Common myeloid progenitor, CD34-positive (primary cell): ENCODE measurements around the gene MBTPS2.

Experiments
- CTCF ChIA-PET: fragments of 350-600 bp; sonication (Branson Sonifier 250); formaldehyde crosslinking; loops from one replicate; lab custom pipeline; 2021; ENCODE audit warnings: antibody characterized with exemption; lab: Charles Lee
- POLR2A ChIA-PET: fragments of 350-600 bp; sonication (Branson Sonifier 250); formaldehyde crosslinking; loops from one replicate; lab custom pipeline; 2021; ENCODE audit warnings: antibody characterized with exemption; lab: Charles Lee
- DNase-seq, 3 donors: peaks; one replicate each; pipeline versions ENCODE4 v3.0.0 to v3.0.0-alpha.2; 2013
- H3K27ac ChIP-seq, 2 experiments: 1 replicate in 1 of 2; 2 replicates in 1 of 2; pipeline ENCODE4 v1.7.0; 2013; ENCODE audit warnings: inconsistent platforms in 2 of 2, low read length in 2 of 2, mild to moderate bottlenecking in 2 of 2, low read depth in 1 of 2, moderate library complexity in 1 of 2; ENCODE audit not compliant: severe bottlenecking in 2 of 2, insufficient read depth in 1 of 2, poor library complexity in 1 of 2
- H3K27me3 ChIP-seq, 5 experiments: replicated peaks in 2 of 5; 1 replicate in 3 of 5; 2 replicates in 2 of 5; pipeline versions ENCODE4 v1.6.1 to v1.7.0; 2013; ENCODE audit warnings: low read length in 4 of 5, mild to moderate bottlenecking in 2 of 5, moderate library complexity in 2 of 5, inconsistent platforms in 1 of 5; ENCODE audit not compliant: insufficient read depth in 5 of 5, control insufficient read depth in 4 of 5
- H3K36me3 ChIP-seq, 4 experiments: 1 replicate in 2 of 4; 2 replicates in 2 of 4; pipeline versions ENCODE4 v1.6.1 to v1.7.0; 2013; ENCODE audit warnings: low read length in 3 of 4, control low read depth in 1 of 4, mild to moderate bottlenecking in 1 of 4; ENCODE audit not compliant: control insufficient read depth in 4 of 4, insufficient read depth in 4 of 4
- H3K4me1 ChIP-seq, 4 experiments: 1 replicate in 3 of 4; 2 replicates in 1 of 4; pipeline versions ENCODE4 v1.6.1 to v1.7.1; 2013; ENCODE audit warnings: low read length in 3 of 4, mild to moderate bottlenecking in 3 of 4, control low read depth in 1 of 4, inconsistent platforms in 1 of 4, moderate library complexity in 1 of 4; ENCODE audit not compliant: control insufficient read depth in 4 of 4, insufficient read depth in 4 of 4; ENCODE audit errors: control extremely low read depth in 1 of 4
- H3K4me3 ChIP-seq, 7 experiments: 1 replicate in 4 of 7; 2 replicates in 3 of 7; pipeline versions ENCODE4 v1.5.1 to v1.7.0; 2013; ENCODE audit warnings: mild to moderate bottlenecking in 7 of 7, low read length in 6 of 7, moderate library complexity in 6 of 7, inconsistent platforms in 2 of 7, low read depth in 2 of 7, control low read depth in 1 of 7; ENCODE audit not compliant: insufficient read depth in 4 of 7, control insufficient read depth in 1 of 7; ENCODE audit errors: extremely low read depth in 1 of 7
- H3K9me3 ChIP-seq, 5 experiments: 1 replicate in 4 of 5; 2 replicates in 1 of 5; pipeline versions ENCODE4 v1.6.1 to v1.7.1; 2013; ENCODE audit warnings: low read length in 4 of 5, mild to moderate bottlenecking in 2 of 5, inconsistent platforms in 1 of 5, low read depth in 1 of 5, moderate library complexity in 1 of 5; ENCODE audit not compliant: control insufficient read depth in 4 of 5, insufficient read depth in 2 of 5; ENCODE audit errors: control extremely low read depth in 1 of 5
- WGBS: methylation state at CpG from one replicate; pipeline ENCODE4 v1.1.5; 2013; ENCODE audit not compliant: insufficient coverage; 5-methylcytosine and 5-hydroxymethylcytosine counted together

Gene MBTPS2

DNA sequence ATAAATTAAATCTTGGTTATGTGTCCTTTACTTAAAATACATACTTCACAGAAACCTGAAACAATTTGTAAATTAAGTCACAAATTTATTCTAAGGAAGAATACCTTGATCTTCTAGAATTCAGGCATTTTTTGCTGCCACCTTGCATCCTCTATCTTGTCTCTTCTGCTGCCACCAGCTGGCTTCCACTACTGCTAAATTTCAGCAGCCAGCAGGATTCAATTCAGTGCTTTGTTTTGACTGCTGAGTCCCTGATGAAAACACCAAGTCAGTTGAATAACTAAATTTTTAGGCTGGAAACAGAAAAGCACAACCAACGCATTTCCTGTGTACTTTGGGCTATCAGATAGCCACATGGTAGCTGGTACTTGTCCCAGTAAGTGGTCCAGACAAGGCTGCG, 2.4 kb upstream of the MBTPS2 start:
- 75% methylated on average over 1 of the region's 2 CpGs for WGBS
- no peak for DNase-seq
- H3K4me3 ChIP-seq, result no peak overlapping the region
- peaks cover 0 to 4% (median 0%) of the 10 kb centered on the region in 5 experiments for H3K9me3 ChIP-seq
- H3K36me3 ChIP-seq, result no peaks in the 10 kb centered on the region
- H3K4me1 ChIP-seq, result peaks cover 0 to 9% (median 3%) of the 10 kb centered on the region in 4 experiments
- H3K27me3 ChIP-seq, result peaks cover 0 to 11% (median 0%) of the 10 kb centered on the region in 5 experiments
- H3K27ac ChIP-seq, result no peak overlapping the region
- ChIA-PET POLR2A (no interaction called here), CTCF (no interaction called here)

DNA sequence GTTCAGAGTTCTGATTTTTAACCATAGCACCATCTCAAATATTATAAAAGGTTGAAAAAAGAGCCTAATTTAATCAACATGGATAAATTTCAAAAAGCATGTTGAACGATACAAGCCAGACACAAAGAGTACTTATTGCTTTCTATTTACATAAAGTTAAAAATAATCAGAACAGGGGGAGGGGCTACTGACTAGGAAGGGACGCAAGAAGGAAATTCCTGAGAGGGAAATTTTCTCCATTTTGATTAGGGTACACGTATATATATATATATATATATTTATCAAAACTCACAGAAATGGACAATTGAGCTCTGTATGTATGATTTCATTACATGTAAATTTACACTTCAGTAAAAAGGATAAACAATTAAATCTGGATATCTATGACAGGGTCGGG, 482 bp upstream of the MBTPS2 start:
- DNase-seq, result peak; percentile 27 to 33 (median 31)
- 57% methylated on average over 1 of the region's 4 CpGs for WGBS
- CTCF ChIA-PET, result no interaction called here
- H3K9me3 ChIP-seq, result peaks cover 0 to 4% (median 0%) of the 10 kb centered on the region in 5 experiments
- H3K4me3 ChIP-seq, result peak overlapping the region; percentile 63 to 89 (median 79)
- H3K27me3 ChIP-seq, result peaks cover 0 to 11% (median 0%) of the 10 kb centered on the region in 5 experiments
- no peaks in the 10 kb centered on the region for H3K36me3 ChIP-seq
- peaks cover 0 to 9% (median 3%) of the 10 kb centered on the region in 4 experiments for H3K4me1 ChIP-seq
- H3K27ac ChIP-seq, result peak overlapping the region in 1 of 2 experiments; percentile 77
- POLR2A ChIA-PET, result interaction anchor here (0.6 kb wide), 1 partner anchor 106 kb away, joined by 3 read pairs; no protein-coding TSS in a partner anchor

DNA sequence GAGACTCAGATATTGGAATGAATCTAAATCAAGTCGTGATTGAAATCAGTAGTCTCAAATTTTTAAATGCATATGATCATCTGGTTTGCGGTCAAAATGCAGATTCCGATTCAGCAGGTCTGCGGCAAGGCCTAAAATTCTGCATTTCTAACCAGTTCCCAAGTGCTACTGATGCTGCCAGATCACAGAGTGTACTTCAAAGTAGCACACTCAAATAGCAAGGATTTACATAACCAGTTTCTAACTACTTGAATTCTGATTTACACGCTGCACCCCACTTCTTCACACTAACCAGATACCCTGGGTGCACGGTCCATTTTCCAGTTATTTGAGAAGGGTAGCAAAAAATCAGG, 752 bp downstream of the MBTPS2 start:
- H3K27ac ChIP-seq, result peak overlapping the region in 1 of 2 experiments; percentile 77
- peaks cover 0 to 4% (median 0%) of the 10 kb centered on the region in 5 experiments for H3K9me3 ChIP-seq
- H3K4me1 ChIP-seq, result peaks cover 0 to 9% (median 3%) of the 10 kb centered on the region in 4 experiments
- POLR2A ChIA-PET, result no interaction called here
- peak overlapping the region in 6 of 7 experiments; percentile 67 to 89 (median 79) for H3K4me3 ChIP-seq
- peaks cover 0 to 11% (median 0%) of the 10 kb centered on the region in 5 experiments for H3K27me3 ChIP-seq
- 32% methylated on average over 3 of the region's 6 CpGs for WGBS
- CTCF ChIA-PET, result interaction anchor here (0.9 kb wide), 1 partner anchor 224 kb away, joined by 4 read pairs; no protein-coding TSS in a partner anchor
- H3K36me3 ChIP-seq, result peaks cover 0 to 6% (median 0%) of the 10 kb centered on the region in 4 experiments
- DNase-seq, result peak; percentile 0 to 48 (median 47)

DNA sequence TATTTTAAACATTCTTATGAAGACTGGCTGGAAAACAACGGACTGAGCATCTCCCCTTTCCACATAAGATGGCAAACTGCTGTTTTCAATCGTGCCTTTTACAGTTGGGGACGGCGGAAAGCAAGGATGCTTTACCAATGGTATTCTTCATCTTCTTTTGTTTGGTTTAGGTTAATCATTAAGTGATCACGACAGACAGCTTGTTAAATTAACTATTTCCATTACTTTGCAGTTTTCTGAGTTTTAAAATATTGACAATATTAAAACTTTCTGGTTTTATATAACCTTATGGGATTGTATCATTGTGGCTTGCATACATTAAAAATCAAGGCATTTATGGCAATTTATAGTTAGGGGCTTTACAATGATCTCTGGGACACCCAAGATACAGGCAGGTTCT, 3.8 kb downstream of the MBTPS2 start:
- Histone ChIP-seq H3K27ac (no peak overlapping the region), H3K36me3 (peaks cover 0 to 17% (median 3%) of the 10 kb centered on the region in 4 experiments), H3K27me3 (peaks cover 0 to 7% (median 0%) of the 10 kb centered on the region in 5 experiments), H3K9me3 (peaks cover 0 to 4% (median 0%) of the 10 kb centered on the region in 5 experiments), H3K4me1 (peaks cover 0 to 9% (median 3%) of the 10 kb centered on the region in 4 experiments), H3K4me3 (no peak overlapping the region)
- POLR2A ChIA-PET, result no interaction called here
- CTCF ChIA-PET, result no interaction called here
- no CpG with 5 or more reads among the region's 5 CpGs for WGBS
- DNase-seq, result no peak

DNA sequence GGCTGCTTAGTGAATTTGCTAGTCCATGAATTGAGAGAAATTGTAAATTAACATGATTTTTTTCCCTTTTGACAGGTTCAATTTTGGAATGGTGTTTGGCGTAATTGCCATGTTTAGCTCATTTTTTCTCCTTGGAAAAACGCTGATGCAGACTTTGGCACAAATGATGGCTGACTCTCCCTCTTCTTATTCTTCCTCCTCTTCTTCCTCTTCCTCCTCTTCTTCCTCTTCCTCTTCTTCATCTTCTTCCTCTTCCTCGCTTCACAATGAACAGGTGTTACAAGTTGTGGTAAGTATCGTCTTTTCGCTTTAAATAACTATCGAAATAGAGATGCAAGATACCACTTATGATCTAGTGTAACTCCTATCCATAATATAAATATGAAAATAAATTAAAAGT, 5.7 kb downstream of the MBTPS2 start:
- Histone ChIP-seq H3K36me3 (peaks cover 0 to 17% (median 4%) of the 10 kb centered on the region in 4 experiments), H3K27ac (no peak overlapping the region), H3K4me1 (peaks cover 0 to 9% (median 3%) of the 10 kb centered on the region in 4 experiments), H3K27me3 (peaks cover 0 to 3% (median 0%) of the 10 kb centered on the region in 5 experiments), H3K4me3 (no peak overlapping the region), H3K9me3 (no peaks in the 10 kb centered on the region)
- POLR2A ChIA-PET, result no interaction called here
- no peak for DNase-seq
- 100% methylated on average over 1 of the region's 6 CpGs for WGBS
- CTCF ChIA-PET, result no interaction called here

DNA sequence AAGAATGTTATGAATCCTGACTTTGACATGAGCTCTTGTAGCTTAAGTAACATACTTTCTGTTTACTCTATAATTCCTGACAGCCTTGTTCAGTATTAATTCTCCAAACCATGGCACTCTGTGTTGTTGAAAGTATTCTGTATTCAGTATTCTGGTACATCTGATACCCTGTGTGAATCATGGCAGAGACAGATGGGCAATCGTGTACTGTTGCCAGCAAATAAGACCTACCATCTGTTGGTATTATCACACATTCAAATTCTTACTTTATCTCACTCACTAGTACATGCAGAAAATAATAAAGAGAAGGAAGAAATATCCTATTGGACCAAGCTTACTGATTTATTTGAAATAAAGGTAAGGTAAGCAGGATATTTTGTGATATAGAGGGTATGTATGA, 7.9 kb downstream of the MBTPS2 start:
- Histone ChIP-seq H3K9me3 (no peaks in the 10 kb centered on the region), H3K4me3 (no peak overlapping the region), H3K27ac (no peak overlapping the region), H3K27me3 (no peaks in the 10 kb centered on the region), H3K36me3 (peaks cover 0 to 25% (median 5%) of the 10 kb centered on the region in 4 experiments), H3K4me1 (no peaks in the 10 kb centered on the region)
- POLR2A ChIA-PET, result no interaction called here
- CTCF ChIA-PET, result interaction anchor here (0.6 kb wide), 1 partner anchor 309 kb away, joined by 3 read pairs; no protein-coding TSS in a partner anchor
- no CpG with 5 or more reads among the region's 1 CpG for WGBS
- DNase-seq, result no peak

DNA sequence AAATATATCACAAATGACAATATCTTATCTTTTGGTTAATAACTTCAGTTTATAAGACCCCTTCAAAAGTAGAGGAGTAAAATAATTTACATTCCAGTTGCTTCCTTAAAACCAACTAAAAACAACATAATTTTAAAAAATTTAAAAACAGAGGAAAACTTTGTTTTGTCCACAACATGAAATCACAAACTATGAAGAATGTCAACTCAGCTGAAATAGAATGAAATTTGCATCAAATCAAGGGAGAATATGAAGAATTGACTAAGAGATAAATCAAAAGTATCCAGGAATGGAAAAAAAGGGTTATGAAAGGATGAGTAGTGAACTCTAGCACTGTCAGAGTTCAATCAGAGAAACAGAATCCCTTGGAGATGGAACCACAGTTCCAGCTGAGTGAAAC, 14.2 kb downstream of the MBTPS2 start:
- DNase-seq, result no peak
- H3K4me1 ChIP-seq, result no peaks in the 10 kb centered on the region
- CTCF ChIA-PET, result no interaction called here
- H3K27ac ChIP-seq, result no peak overlapping the region
- H3K27me3 ChIP-seq, result no peaks in the 10 kb centered on the region
- no peak overlapping the region for H3K4me3 ChIP-seq
- H3K9me3 ChIP-seq, result peaks cover 0 to 7% (median 0%) of the 10 kb centered on the region in 5 experiments
- H3K36me3 ChIP-seq, result peaks cover 7 to 32% (median 15%) of the 10 kb centered on the region in 4 experiments
- POLR2A ChIA-PET, result no interaction called here
